BLaER1 (cell line): Measurements from ENCODE around the gene KCTD7.
"Not testable (repeated sequence)": the region's sequence is repeated elsewhere in the genome, so short reads cannot be mapped to it uniquely, and the experiment has no call there.

Experiments
- H3K27ac ChIP-seq: shearing (Covaris generic); formaldehyde crosslinking; 2 replicates; pipeline ENCODE4 v1.8.1; 2022
- H3K27me3 ChIP-seq: shearing (Covaris generic); formaldehyde crosslinking; 2 replicates; pipeline ENCODE4 v1.8.1; 2022
- H3K36me3 ChIP-seq: shearing (Covaris generic); formaldehyde crosslinking; 2 replicates; pipeline ENCODE4 v1.8.1; 2022
- H3K4me1 ChIP-seq: shearing (Covaris generic); formaldehyde crosslinking; 2 replicates; pipeline ENCODE4 v1.8.1; 2022
- H3K4me2 ChIP-seq: shearing (Covaris generic); formaldehyde crosslinking; 2 replicates; pipeline ENCODE4 v1.8.1; 2022
- H3K4me3 ChIP-seq: shearing (Covaris generic); formaldehyde crosslinking; 2 replicates; pipeline ENCODE4 v1.8.1; 2022
- H3K9ac ChIP-seq: shearing (Covaris generic); formaldehyde crosslinking; 2 replicates; pipeline ENCODE4 v1.8.1; 2022
- H3K9me3 ChIP-seq: shearing (Covaris generic); formaldehyde crosslinking; 2 replicates; pipeline ENCODE4 v1.8.1; 2022
- H4K20me1 ChIP-seq: shearing (Covaris generic); formaldehyde crosslinking; 2 replicates; pipeline ENCODE4 v1.8.1; 2022
- Cebpa-rat ChIP-seq: shearing (Covaris generic); IDR thresholded peaks from 2 replicates; pipeline ENCODE4 v1.8.1; 2022

The KCTD7 gene

DNA sequence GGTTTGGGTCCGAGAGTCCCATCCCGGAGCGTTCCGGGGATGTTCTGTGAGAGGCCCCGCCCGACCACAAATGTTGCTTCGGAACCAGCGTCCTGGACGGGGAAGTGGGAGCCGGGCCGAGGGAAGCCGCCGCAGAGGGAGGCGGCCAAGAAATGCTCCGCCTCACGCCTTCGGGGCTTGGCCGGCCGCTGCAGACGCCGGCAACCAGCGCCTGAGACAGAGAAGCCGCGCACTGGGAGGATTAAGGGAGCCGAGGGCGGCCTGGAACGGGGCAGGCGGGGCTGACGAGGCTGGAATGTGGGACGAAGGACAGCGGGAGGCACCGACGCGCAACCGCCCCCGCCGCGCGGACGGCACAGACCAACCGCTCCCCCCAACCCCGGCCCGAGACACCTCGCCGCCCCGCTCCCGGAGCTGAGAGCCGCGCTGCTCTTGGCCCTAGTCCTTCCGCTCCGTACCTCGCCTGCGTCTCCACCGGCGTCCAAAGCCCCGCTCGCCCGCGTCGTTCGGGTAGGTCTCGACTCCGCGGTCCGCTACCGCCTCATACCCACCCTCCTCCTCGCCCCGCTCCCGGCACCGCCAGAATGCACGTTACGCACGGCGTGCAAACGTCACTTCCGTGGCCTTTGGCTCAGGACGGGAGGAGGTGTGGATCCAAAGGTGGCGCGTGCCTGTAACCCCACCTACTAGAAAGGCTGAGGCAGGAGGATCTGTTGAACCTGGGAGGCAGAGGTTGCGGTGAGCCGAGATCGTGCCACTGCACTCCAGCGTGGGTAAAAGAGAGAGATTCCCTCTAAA, 36.7 kb upstream of the KCTD7 start:
- Histone ChIP-seq H3K9ac (peak overlapping the region; percentile 92), H3K36me3 (peaks cover 11% of the 10 kb centered on the region), H3K4me2 (peak overlapping the region; percentile 93), H4K20me1 (peaks cover 49% of the 10 kb centered on the region), H3K27ac (peak overlapping the region; percentile 83), H3K9me3 (peaks cover 8% of the 10 kb centered on the region; the same call in 1 of the 2 replicates), H3K4me3 (peak overlapping the region; percentile 92), H3K27me3 (no peaks in the 10 kb centered on the region), H3K4me1 (peaks cover 30% of the 10 kb centered on the region)
- TF ChIP-seq Cebpa-rat = no peak

DNA sequence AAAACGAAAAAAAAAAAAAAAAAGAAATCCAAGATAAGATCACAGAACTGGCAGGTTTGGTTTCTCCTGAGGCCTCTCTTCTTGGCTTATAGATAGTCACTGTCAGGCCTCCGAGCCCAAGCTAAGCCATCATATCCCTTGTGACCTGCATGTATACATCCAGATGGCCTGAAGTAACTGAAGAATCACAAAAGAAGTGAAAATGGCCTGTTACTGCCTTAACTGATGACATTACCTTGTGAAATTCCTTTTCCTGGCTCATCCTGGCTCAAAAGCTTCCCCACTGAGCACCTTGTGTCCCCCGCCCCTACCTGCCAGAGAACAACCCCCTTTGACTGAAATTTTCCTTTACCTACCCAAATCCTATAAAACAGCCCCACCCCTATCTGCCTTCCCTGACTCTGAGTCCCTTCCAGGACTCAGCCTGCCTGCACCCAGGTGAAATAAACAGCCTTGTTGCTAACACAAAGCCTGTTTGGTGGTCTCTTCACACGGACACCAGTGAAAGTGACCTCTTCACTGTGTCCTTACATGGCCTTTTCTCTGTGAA, 36.0 kb upstream of the KCTD7 start:
- H3K27me3 ChIP-seq, H3K9me3 ChIP-seq, H3K36me3 ChIP-seq: not testable (repeated sequence)
- Histone ChIP-seq H3K27ac (peak overlapping the region; percentile 83), H3K4me2 (peak overlapping the region; percentile 93), H4K20me1 (peaks cover 43% of the 10 kb centered on the region), H3K9ac (peak overlapping the region; percentile 92), H3K4me3 (peak overlapping the region; percentile 92), H3K4me1 (peaks cover 29% of the 10 kb centered on the region)

DNA sequence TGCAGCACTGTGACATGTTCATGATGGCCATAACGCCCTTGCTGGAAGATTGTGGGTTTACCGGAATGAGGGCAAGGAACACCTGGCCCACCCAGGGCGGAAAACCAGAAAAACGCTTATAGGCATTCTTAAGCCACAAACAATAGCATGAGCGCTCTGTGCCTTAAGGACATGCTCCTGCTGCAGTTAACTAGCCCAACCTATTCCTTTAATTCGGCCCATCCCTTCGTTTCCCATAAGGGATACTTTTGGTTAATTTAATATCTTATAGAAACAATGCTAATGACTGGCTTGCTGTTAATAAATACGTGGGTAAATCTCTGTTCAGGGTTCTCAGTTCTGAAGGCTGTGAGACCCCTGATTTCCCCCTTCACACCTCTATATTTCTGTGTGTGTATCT, 34.6 kb upstream of the KCTD7 start:
- H3K27ac ChIP-seq, H3K36me3 ChIP-seq, H3K27me3 ChIP-seq, H3K9me3 ChIP-seq, H3K9ac ChIP-seq, H3K4me2 ChIP-seq, H3K4me3 ChIP-seq: not testable (repeated sequence)
- Histone ChIP-seq H4K20me1 (peaks cover 29% of the 10 kb centered on the region), H3K4me1 (peaks cover 24% of the 10 kb centered on the region)

DNA sequence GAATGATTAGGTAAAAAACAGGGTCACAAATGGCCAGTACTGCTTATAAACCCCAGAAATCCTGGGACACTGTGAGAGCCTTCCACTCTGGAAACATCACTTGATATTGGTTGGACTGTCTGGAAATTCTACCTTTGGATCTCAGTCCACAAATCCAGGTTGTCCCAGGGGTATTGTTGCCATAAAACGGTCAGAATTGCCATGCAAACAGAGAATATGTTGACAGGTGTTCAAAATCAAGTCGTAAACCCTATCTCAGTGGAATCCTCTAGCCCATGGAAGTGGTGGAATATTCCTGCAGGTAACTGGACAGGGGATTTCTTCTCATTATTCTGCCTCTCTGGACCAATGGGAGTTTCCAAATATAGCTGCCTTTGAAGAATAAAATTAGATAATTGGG, 31.2 kb upstream of the KCTD7 start:
- Histone ChIP-seq H3K9me3 (peaks cover 14% of the 10 kb centered on the region), H3K9ac (no peak overlapping the region), H3K4me2 (no peak overlapping the region), H3K4me1 (peaks cover 7% of the 10 kb centered on the region), H3K4me3 (no peak overlapping the region), H3K36me3 (no peaks in the 10 kb centered on the region), H3K27me3 (no peaks in the 10 kb centered on the region), H4K20me1 (no peaks in the 10 kb centered on the region), H3K27ac (no peak overlapping the region)
- TF ChIP-seq Cebpa-rat = no peak

DNA sequence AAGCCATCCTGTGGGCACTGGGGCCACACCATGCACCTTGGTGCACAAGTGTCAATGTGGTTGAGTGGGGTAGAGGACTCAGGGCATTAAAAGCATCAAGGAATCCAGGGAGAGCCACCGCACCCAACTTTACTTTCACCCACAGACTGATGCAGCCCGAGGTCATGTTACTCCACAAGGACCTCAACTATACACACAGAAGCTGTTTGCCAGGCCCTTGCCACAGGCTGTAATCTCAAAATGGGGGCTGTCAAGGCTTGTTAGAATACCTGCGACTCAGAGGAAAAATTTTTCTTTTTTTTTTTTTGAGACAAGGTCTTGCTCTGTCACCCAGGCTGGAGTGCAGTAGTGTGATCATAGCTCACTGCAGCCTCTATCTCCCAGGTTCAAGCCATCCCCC, 26.5 kb upstream of the KCTD7 start:
- H3K9ac ChIP-seq = no peak overlapping the region
- no peak overlapping the region for H3K4me2 ChIP-seq
- H3K9me3 ChIP-seq = peaks cover 6% of the 10 kb centered on the region
- no peaks in the 10 kb centered on the region for H3K36me3 ChIP-seq
- no peak for TF ChIP-seq Cebpa-rat
- H3K27ac ChIP-seq = no peak overlapping the region
- no peaks in the 10 kb centered on the region for H4K20me1 ChIP-seq
- H3K4me1 ChIP-seq = no peaks in the 10 kb centered on the region
- H3K27me3 ChIP-seq = no peaks in the 10 kb centered on the region
- no peak overlapping the region for H3K4me3 ChIP-seq

DNA sequence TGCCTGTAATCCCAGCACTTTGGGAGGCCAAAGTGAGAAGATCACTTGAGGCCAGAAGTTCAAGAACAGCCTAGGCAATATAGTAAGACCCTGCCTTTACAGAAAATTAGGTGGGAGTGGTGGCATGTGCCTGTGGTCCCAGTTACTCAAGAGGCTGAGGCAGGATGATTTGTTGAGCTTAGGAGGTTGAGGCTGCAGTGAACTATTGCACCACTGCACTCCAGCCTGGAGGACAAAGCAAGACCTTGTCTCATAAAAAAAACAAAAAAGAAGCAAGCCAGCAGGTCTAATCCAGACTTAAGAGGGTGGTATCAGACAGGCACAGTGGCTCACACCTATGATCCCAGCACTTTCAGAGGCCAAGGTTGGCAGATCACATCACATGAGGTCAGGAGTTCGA, 24.5 kb upstream of the KCTD7 start:
- Histone ChIP-seq H3K4me1 (no peaks in the 10 kb centered on the region), H3K9ac (no peak overlapping the region), H3K36me3 (no peaks in the 10 kb centered on the region), H3K4me3 (no peak overlapping the region), H3K27me3 (no peaks in the 10 kb centered on the region), H3K27ac (no peak overlapping the region), H3K4me2 (no peak overlapping the region), H4K20me1 (no peaks in the 10 kb centered on the region), H3K9me3 (peaks cover 6% of the 10 kb centered on the region)
- no peak for TF ChIP-seq Cebpa-rat

DNA sequence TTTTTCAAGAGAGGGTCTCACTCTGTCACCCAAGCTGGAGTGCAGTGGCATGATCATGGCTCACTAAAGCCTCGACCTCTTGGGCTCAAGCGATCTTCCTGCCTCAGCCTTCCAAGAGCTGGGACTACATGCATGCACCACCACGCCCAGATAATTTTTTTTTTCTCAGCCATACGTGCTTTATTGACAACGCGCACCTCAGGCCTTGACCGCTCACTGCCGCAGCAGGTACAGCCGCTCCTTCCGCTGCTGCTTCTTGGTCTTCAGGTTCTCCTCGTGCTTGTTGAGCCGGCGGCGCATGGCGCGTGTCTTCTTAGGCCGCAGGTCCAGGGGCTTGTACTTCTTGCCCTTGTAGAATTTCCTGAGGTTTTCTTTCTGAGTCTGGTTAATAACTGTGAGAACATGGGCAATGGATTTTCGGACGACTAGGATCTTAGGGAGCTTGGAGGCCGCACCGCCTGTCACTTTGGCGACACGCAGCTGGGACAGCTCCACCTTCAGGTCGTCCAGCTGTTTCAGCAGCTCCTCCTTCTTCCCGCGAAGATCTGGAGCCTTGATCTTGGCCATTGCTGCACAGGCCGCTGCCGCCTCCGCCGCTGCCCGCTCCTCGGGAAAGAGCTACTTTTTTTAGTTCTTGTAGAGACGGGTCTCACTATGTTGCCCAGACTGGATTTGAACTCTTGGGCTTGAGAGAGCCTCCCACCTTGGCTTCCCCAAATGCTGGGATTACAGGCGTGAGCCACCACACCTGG, 22.0 kb upstream of the KCTD7 start:
- not testable (repeated sequence) for H3K36me3 ChIP-seq, H3K27me3 ChIP-seq, H3K4me3 ChIP-seq, H3K4me1 ChIP-seq, H3K4me2 ChIP-seq, H3K9ac ChIP-seq, H4K20me1 ChIP-seq, H3K9me3 ChIP-seq, H3K27ac ChIP-seq

DNA sequence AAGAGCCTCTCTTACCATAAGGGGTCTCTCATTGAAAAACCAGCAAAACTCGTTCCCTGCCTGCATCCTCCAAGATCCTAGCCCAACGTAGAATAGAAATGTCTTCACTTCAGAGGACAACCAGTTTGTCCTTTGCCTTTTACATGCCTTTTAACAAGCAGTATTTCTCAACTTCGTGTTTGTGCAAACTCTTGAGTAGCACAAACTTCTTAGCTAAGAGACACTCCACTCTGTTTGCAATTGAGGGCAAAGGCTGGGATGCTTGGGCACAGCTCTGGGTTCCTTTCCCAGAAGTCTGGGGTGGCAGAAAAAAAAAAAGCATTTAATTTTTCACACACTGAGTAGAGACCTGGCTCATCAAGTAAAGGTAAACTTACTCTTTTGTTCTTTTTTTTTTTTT, 19.5 kb upstream of the KCTD7 start:
- Histone ChIP-seq H3K9me3 (peaks cover 15% of the 10 kb centered on the region), H3K27me3 (no peaks in the 10 kb centered on the region), H3K36me3 (no peaks in the 10 kb centered on the region), H3K4me3 (no peak overlapping the region), H3K27ac (no peak overlapping the region), H3K9ac (no peak overlapping the region), H3K4me1 (no peaks in the 10 kb centered on the region), H3K4me2 (no peak overlapping the region), H4K20me1 (no peaks in the 10 kb centered on the region)
- no peak for TF ChIP-seq Cebpa-rat

DNA sequence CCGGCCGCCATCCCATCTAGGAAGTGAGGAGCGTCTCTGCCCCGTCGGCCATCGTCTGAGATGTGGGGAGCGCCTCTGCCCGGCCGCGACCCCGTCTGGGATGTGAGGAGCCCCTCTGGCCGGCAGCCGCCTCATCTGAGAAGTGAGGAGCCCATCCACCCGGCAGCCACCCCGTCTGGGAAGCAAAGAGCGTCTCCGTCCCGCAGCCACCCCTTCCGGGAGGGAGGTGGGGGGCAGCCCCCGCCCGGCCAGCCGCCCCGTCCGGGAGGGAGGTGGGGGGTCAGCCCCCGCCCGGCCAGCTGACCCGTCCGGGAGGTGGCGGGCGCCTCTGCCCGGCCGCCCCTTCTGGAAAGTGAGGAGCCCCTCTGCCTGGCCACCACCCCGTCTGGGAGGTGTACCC, 14.1 kb upstream of the KCTD7 start:
- H3K4me1 ChIP-seq, H3K36me3 ChIP-seq, H3K27me3 ChIP-seq, H3K9ac ChIP-seq, H3K4me3 ChIP-seq, H3K27ac ChIP-seq, H3K4me2 ChIP-seq, H4K20me1 ChIP-seq: not testable (repeated sequence)
- peaks cover 19% of the 10 kb centered on the region for H3K9me3 ChIP-seq

DNA sequence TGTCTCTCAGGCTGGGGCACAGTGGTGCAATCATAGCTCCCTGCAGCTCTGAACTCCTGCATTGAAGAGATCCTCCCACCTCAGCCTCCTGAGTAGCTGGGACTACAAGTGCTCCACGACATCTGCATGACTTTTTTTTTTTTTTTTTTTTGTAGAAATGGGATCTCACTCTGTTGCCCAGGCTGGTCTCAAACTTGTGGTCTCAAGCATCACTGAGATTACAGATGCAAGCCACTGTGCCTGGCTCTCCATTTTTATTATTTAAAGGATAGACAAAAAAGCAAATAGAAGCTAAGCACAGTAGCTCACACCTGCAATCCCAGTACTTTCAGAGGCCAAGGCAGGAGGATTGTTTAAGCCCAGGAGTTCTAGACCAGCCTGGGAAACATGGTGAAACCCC, 13.0 kb upstream of the KCTD7 start:
- no peak overlapping the region for H3K27ac ChIP-seq
- no peak overlapping the region for H3K4me3 ChIP-seq
- no peak for TF ChIP-seq Cebpa-rat

More for the DNA sequence above, 13.0 kb upstream of the KCTD7 start:
- Histone ChIP-seq H3K9me3 (peaks cover 19% of the 10 kb centered on the region), H4K20me1 (no peaks in the 10 kb centered on the region), H3K27me3 (no peaks in the 10 kb centered on the region), H3K9ac (no peak overlapping the region), H3K4me2 (no peak overlapping the region), H3K4me1 (no peaks in the 10 kb centered on the region), H3K36me3 (no peaks in the 10 kb centered on the region)
